GM19239 (cell line): Measurements from ENCODE around the gene SELENOV.

Experiments
- DNase-seq: peaks from one replicate; pipeline ENCODE4 v3.0.0; 2011; ENCODE audit warnings: low spot score; ENCODE audit not compliant: insufficient read length
- FAIRE-seq: peaks from 2 replicates; lab custom pipeline; 2011; peaks lifted over from hg19 to GRCh38; lab: Jason Lieb, UNC

SELENOV gene

DNA sequence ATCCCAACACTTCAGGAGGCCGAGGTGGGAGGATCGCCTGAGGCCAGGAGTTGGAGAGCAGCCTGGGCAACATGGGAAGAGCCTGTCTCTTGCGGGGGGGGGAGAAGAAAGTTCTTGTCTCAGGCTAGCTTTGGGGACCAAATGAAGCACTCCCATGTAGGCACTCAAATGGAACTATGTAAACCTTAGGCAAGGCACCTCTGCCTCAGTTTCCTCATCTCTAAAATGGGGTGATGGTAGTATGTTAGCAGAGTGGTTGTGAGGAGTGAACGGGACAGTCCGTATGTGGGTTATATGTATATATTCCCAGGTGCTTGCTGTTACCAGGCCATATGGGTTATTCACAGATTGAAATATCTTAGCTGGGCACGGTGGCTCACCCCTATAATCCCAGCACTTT is 22.7 kb upstream of the SELENOV start:
- no peak for FAIRE-seq
- no peak for DNase-seq

GRCh38 chr19:39492788-39493187 is 22.2 kb upstream of the SELENOV start:
- DNase-seq (no peak), FAIRE-seq (no peak)

- DNase-seq = no peak
- no peak for FAIRE-seq
Measured at GRCh38 chr19:39494661-39495060, 20.3 kb upstream of the SELENOV start.

DNA sequence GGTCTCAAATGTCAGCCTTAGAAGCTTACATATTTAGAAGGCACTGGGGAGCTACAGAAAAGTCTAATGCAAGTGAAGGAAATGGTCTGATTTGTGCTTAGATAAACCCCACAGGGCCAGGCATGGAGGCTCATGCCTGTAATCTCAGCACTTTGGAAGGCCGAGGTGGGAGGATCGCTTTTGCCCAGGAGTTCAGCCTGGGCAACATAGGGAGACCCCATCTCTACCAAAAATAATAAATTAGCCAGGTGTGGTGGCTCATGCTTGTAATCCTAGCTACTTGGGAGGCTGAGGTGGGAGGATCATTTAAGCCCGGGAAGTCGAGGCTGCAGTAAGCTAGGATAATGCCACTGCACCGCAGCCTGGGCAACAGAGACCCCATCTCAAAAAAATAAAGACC is 18.9 kb upstream of the SELENOV start:
- FAIRE-seq = no peak

DNA sequence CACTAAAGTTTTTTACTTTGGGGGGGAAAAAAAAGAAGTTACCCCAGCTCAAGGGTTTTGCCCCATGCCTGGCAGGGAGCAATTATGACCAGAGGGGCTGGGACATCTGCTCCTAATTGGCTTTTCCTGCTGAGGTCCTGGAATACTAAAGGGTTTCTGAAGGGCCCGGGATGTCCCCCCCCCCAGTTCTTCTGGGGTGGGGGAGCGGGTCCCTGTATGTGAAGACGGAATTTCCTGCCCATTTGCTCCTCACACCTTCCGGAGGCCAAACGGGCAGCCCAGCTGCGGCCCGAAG is 17.3 kb upstream of the SELENOV start:
- FAIRE-seq (peak; percentile 75), DNase-seq (no peak)

More for the DNA sequence above, 18.9 kb upstream of the SELENOV start:
- DNase-seq = no peak

GRCh38 chr19:39497996-39498797 is 16.7 kb upstream of the SELENOV start:
- no peak for DNase-seq
- peak; percentile 72 for FAIRE-seq

DNA sequence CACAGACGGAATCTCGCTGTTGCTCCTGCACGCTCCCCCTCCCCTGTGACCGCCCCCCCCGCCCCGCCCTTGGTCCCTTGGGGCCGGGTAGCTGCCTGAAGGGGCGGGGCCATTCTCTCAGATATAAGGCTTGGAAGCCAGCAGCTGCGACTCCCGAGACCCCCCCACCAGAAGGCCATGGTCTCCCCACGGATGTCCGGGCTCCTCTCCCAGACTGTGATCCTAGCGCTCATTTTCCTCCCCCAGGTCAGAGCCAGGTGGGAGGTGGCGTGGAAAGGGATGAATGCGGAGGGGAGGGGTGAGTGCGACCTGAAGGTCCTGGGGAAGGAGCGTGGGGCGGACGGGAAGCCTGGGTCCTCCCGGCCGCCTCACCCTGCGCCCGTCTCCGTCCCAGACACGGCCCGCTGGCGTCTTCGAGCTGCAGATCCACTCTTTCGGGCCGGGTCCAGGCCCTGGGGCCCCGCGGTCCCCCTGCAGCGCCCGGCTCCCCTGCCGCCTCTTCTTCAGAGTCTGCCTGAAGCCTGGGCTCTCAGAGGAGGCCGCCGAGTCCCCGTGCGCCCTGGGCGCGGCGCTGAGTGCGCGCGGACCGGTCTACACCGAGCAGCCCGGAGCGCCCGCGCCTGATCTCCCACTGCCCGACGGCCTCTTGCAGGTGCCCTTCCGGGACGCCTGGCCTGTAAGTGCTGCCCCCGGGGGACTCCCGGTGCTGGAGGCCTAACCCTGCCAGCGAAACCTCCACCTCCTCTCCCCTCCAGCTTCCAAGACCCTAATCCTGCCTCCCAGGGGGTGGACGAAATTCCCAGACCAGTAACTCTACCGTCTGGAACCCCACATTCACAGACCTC is 15.9 kb upstream of the SELENOV start, which contains the start of gene DLL3:
TSS of gene DLL3 (plus strand) at position 150 of the 845 bp plus-strand sequence. CDS start at position 178, 28 bp downstream.
- FAIRE-seq (no peak), DNase-seq (no peak)

- DNase-seq = no peak
- no peak for FAIRE-seq
Measured at GRCh38 chr19:39499932-39500331, 15.0 kb upstream of the SELENOV start.

DNA sequence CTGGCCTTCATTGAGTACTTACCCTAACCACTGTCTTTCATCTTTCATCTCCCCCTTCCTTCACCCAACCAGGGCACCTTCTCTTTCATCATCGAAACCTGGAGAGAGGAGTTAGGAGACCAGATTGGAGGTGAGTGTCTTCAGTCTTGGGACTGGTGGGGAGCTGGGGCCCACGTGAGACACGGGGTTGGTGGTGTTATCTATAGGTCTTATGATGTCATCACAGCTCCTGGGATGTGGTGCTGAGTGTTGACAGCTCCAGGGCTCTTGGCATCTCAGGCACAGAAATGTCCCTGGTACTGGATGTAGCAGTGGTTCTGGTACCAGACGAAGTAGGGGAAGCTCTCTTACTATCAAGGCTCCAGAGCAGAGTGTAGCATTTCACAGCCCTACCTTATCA is 14.4 kb upstream of the SELENOV start:
- no peak for DNase-seq
- no peak for FAIRE-seq

DNA sequence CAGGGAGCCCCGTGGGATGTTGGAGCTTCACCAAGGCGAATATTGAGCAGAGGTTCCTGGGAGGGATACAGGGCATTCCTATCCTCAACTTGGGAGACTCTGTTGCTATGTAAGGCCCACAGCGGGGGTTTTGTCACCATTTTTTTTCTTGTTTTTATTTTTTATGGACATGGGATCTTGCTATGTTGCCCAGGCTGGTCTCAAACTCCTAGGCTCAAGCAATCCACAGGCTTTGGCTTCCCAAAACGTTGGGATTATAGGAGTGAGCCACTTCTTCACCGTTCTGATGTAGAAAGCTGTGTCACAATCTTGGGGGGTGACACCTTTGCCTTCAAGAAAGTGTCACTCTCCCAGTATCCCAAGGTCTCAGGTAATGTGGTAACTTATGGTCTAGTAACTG is 13.6 kb upstream of the SELENOV start:
- FAIRE-seq = no peak
- DNase-seq = no peak

GRCh38 chr19:39502640-39503417 is 12.1 kb upstream of the SELENOV start:
- FAIRE-seq (peak; percentile 11), DNase-seq (peak; percentile 92)

GRCh38 chr19:39506598-39506943 is 8.4 kb upstream of the SELENOV start:
- DNase-seq (no peak), FAIRE-seq (no peak)

DNA sequence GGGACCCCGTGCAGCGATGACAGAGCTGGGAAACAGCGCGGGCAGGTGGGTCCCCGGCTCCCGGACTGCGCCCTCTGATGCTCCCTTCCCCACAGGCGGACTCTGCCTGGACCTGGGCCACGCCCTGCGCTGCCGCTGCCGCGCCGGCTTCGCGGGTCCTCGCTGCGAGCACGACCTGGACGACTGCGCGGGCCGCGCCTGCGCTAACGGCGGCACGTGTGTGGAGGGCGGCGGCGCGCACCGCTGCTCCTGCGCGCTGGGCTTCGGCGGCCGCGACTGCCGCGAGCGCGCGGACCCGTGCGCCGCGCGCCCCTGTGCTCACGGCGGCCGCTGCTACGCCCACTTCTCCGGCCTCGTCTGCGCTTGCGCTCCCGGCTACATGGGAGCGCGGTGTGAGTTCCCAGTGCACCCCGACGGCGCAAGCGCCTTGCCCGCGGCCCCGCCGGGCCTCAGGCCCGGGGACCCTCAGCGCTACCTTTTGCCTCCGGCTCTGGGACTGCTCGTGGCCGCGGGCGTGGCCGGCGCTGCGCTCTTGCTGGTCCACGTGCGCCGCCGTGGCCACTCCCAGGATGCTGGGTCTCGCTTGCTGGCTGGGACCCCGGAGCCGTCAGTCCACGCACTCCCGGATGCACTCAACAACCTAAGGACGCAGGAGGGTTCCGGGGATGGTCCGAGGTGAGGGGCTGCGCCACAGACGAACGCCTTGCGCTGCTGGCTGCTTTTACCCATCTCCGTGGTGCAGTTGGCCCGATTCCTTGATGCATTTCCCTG is 7.8 kb upstream of the SELENOV start:
- DNase-seq (peak; percentile 76), FAIRE-seq (no peak)

GRCh38 chr19:39507715-39508364 is 7.1 kb upstream of the SELENOV start:
- no peak for DNase-seq
- no peak for FAIRE-seq

DNA sequence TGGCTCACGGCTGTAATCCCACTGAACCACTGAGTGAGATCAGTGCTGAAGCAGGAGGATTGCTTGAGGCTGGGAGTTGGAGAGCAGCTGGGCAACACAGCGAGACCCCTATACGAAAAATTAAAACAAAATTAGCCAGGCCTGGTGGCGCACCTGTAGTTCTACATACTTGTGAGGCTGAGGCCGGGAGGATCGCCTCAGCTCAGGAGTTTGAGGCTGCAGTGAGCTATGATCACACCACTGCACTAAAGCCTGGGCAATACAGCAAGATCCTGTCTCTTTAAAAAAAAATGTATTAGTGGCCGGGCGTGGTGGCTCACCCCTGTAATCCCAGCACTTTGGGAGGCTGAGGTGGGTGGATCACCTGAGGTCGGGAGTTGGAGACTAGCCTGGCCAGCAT is 6.3 kb upstream of the SELENOV start:
- no peak for DNase-seq
- FAIRE-seq = no peak

DNA sequence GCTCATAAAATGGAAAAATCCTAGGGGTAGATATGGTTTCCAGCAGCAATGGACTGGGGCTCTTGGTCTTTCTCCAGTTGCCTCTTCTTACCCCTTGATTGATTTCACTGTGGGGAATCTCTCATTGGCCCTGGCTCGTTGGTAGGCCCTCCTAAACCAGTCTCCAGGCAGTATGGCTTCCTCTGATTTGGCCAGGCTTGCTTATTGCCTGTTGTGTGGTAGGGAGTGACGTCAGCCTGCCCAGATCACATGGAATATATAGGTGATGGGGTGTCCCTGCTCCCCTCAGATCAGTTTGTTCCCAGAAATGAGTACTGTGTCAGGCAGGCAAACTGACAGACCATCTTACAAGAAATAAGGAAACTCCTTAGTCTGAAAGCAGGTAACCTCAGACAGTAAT is 5.7 kb upstream of the SELENOV start:
- no peak for FAIRE-seq
- no peak for DNase-seq

GRCh38 chr19:39512988-39513387 is 2.0 kb upstream of the SELENOV start:
- DNase-seq (no peak), FAIRE-seq (no peak)

- DNase-seq = no peak
Measured at GRCh38 chr19:39515551-39516191, 732 bp downstream of the SELENOV start.

GRCh38 chr19:39516270-39516669 is 1.3 kb downstream of the SELENOV start:
- FAIRE-seq (peak; percentile 47), DNase-seq (no peak)

More at GRCh38 chr19:39515551-39516191, 732 bp downstream of the SELENOV start:
- no peak for FAIRE-seq
